T-helper 17 cell (primary cell): ENCODE measurements around the gene NRCAM. TPM values are rescaled to one million over a fixed set of nuclear protein-coding genes. Genes with fewer than 3 reads are reported as not detected.

Source experiments
- ATAC-seq: fragments of 150-1000 bp; cut with Tn5 transposase; 2 replicates; pipeline ENCODE4 v1.10.0; 2021; ENCODE audit warnings: mild to moderate bottlenecking, moderate library complexity
- DNase-seq, 3 donors: peaks; one replicate each; pipeline versions ENCODE4 v3.0.0 to v3.0.0-alpha.2; 2020 to 2021
- H3K9me3 ChIP-seq: one replicate; pipeline ENCODE4 v1.7.0; 2013; ENCODE audit warnings: low read length, mild to moderate bottlenecking; ENCODE audit not compliant: control insufficient read depth, poor library complexity, severe bottlenecking
- H3K27ac Mint-ChIP-seq: one replicate; pipeline ENCODE4 v1.8.0; 2022; ENCODE audit warnings: mild to moderate bottlenecking, moderate library complexity, mixed read lengths
- H3K27me3 Mint-ChIP-seq: one replicate; pipeline ENCODE4 v1.8.0; 2022; ENCODE audit warnings: mixed read lengths
- H3K36me3 Mint-ChIP-seq: one replicate; pipeline ENCODE4 v1.8.0; 2022; ENCODE audit warnings: low read depth, mixed read lengths
- H3K4me1 Mint-ChIP-seq: one replicate; pipeline ENCODE4 v1.8.0; 2022; ENCODE audit warnings: mild to moderate bottlenecking, mixed read lengths
- H3K4me3 Mint-ChIP-seq: one replicate; pipeline ENCODE4 v1.8.0; 2022; ENCODE audit warnings: mild to moderate bottlenecking, moderate library complexity, mixed read lengths
- total RNA-seq, 4 donors: library from RNA in 2 of 4; stranded (reverse) in 2 of 4; gene quantifications; one replicate each; pipeline ENCODE4 v1.2.3 and lab custom pipeline; 2022 to 2026

The NRCAM gene
- total RNA-seq, 2 donors from 2014 or later = not detected

GRCh38 chr7:108252177-108252576 is 204.1 kb downstream of the NRCAM start:
- no peaks in the 10 kb centered on the region for H3K9me3 ChIP-seq
- Mint-ChIP-seq H3K36me3 (peaks cover 2% of the 10 kb centered on the region), H3K27me3 (peaks cover 8% of the 10 kb centered on the region), H3K4me3 (no peak overlapping the region), H3K4me1 (no peaks in the 10 kb centered on the region), H3K27ac (no peak overlapping the region)
- DNase-seq (no peak), ATAC-seq (no peak)

GRCh38 chr7:108251700-108252099 is 204.5 kb downstream of the NRCAM start:
- no peaks in the 10 kb centered on the region for H3K9me3 ChIP-seq
- no peaks in the 10 kb centered on the region for H3K4me1 Mint-ChIP-seq
- no peak overlapping the region for H3K27ac Mint-ChIP-seq
- DNase-seq = no peak
- peaks cover 2% of the 10 kb centered on the region for H3K36me3 Mint-ChIP-seq
- ATAC-seq = no peak
- no peak overlapping the region for H3K4me3 Mint-ChIP-seq
- H3K27me3 Mint-ChIP-seq = peaks cover 8% of the 10 kb centered on the region

DNA sequence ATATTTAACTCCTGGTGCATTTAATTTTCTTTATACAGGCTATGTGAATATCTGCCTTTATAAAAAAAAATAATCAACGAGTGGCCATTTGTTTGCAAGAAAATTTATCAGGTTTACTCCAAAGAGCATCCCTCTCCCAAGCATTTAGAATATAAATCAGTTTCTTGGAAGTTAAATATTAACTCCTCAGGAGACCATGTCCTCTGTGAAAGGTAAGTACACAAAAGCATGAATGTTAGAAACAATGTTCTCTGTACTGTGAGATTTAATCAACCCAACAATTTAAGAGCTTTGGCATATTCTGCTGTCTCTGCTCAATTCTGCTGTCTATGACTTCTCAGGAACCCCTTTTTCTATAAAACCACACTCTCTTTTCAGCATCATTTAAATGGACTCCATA is 206.8 kb downstream of the NRCAM start:
- H3K27ac Mint-ChIP-seq = no peak overlapping the region
- no peaks in the 10 kb centered on the region for H3K4me1 Mint-ChIP-seq
- DNase-seq = no peak
- H3K36me3 Mint-ChIP-seq = peaks cover 2% of the 10 kb centered on the region
- ATAC-seq = no peak
- H3K27me3 Mint-ChIP-seq = peaks cover 15% of the 10 kb centered on the region
- no peaks in the 10 kb centered on the region for H3K9me3 ChIP-seq
- no peak overlapping the region for H3K4me3 Mint-ChIP-seq

GRCh38 chr7:108248821-108249220 is 207.4 kb downstream of the NRCAM start:
- ATAC-seq = no peak
- H3K27me3 Mint-ChIP-seq = peaks cover 15% of the 10 kb centered on the region

DNA sequence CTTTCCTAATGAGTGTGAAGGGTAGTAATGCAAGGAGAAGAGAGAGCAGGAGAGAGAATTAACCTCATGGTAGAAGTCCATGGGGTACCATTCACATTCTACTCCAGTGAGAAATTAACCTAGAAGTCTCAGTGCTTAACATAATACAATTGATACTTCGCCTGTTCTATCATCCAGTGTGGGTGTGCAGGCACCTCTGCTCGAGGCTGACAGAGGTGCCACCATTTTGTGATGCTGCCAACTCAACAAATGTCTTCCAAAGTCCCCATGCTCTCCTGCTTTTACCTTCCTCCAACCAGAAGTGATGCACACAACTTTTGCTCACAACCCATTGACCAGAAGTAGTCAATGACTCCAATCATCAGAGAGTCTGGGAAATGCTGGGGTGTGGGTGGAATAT is 207.8 kb downstream of the NRCAM start:
- H3K27me3 Mint-ChIP-seq = peaks cover 15% of the 10 kb centered on the region
- no peaks in the 10 kb centered on the region for H3K9me3 ChIP-seq
- no peaks in the 10 kb centered on the region for H3K4me1 Mint-ChIP-seq
- DNase-seq (no peak), ATAC-seq (no peak)
- H3K27ac Mint-ChIP-seq = no peak overlapping the region
- H3K36me3 Mint-ChIP-seq = peaks cover 2% of the 10 kb centered on the region
- H3K4me3 Mint-ChIP-seq = no peak overlapping the region

More at GRCh38 chr7:108248821-108249220, 207.4 kb downstream of the NRCAM start:
- Mint-ChIP-seq H3K4me1 (no peaks in the 10 kb centered on the region), H3K4me3 (no peak overlapping the region), H3K36me3 (peaks cover 2% of the 10 kb centered on the region), H3K27ac (no peak overlapping the region)
- no peak for DNase-seq
- no peaks in the 10 kb centered on the region for H3K9me3 ChIP-seq

- no peak for ATAC-seq
- DNase-seq = no peak
- Mint-ChIP-seq H3K4me3 (no peak overlapping the region), H3K27ac (no peak overlapping the region), H3K27me3 (peaks cover 15% of the 10 kb centered on the region), H3K36me3 (peaks cover 2% of the 10 kb centered on the region), H3K4me1 (no peaks in the 10 kb centered on the region)
- H3K9me3 ChIP-seq = no peaks in the 10 kb centered on the region
Measured at GRCh38 chr7:108247614-108248013, 208.6 kb downstream of the NRCAM start.

GRCh38 chr7:108246227-108246837 is 209.9 kb downstream of the NRCAM start:
- no peak for ATAC-seq
- no peak overlapping the region for H3K27ac Mint-ChIP-seq
- no peak for DNase-seq
- H3K36me3 Mint-ChIP-seq = peaks cover 2% of the 10 kb centered on the region
- H3K9me3 ChIP-seq = no peaks in the 10 kb centered on the region
- no peaks in the 10 kb centered on the region for H3K4me1 Mint-ChIP-seq
- no peak overlapping the region for H3K4me3 Mint-ChIP-seq
- peaks cover 15% of the 10 kb centered on the region for H3K27me3 Mint-ChIP-seq

- no peaks in the 10 kb centered on the region for H3K9me3 ChIP-seq
- Mint-ChIP-seq H3K27ac (no peak overlapping the region), H3K4me3 (no peak overlapping the region), H3K27me3 (peaks cover 15% of the 10 kb centered on the region), H3K4me1 (no peaks in the 10 kb centered on the region), H3K36me3 (peaks cover 2% of the 10 kb centered on the region)
- no peak for DNase-seq
- ATAC-seq = no peak
Measured at GRCh38 chr7:108245523-108246226, 210.6 kb downstream of the NRCAM start.

GRCh38 chr7:108244110-108244509 is 212.1 kb downstream of the NRCAM start:
- Mint-ChIP-seq H3K4me1 (no peaks in the 10 kb centered on the region), H3K36me3 (no peaks in the 10 kb centered on the region), H3K27ac (no peak overlapping the region), H3K4me3 (no peak overlapping the region), H3K27me3 (peaks cover 20% of the 10 kb centered on the region)
- no peak for ATAC-seq
- DNase-seq = no peak
- no peaks in the 10 kb centered on the region for H3K9me3 ChIP-seq

DNA sequence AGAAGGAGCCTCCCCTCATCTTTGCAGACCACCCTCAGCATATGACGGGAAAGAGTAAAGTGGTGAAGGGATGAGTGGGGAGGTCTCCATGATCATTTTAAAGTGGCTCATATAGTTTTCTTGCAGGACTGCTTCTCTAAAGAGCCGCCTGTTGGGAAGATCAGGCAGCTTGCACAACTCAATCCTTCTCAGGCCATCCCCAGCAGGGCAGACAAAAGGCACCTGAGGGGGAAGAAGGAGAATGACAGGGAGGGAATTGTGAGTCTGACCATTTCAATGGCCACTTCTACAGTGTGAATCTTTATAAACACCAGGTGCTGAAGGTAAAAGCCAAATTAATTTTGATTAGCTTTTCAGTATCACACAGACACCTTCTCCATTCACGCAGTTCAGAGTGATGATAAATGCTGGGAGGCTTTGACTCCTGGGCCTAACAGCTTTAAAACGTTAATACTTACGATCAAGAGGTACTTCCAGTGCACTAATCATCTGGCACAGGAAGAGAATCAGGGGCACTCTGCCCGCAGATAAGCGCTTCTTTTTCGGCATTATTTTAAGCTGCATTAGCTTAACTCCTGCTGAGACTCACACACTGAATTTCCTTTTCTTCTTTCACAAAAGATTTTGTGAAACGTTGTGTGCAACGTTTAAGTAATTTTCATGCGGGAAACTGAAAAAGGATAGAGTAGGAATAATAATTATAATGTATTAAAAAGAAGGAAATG is 216.6 kb downstream of the NRCAM start:
- Mint-ChIP-seq H3K27me3 (peaks cover 17% of the 10 kb centered on the region), H3K4me3 (no peak overlapping the region), H3K4me1 (no peaks in the 10 kb centered on the region), H3K36me3 (no peaks in the 10 kb centered on the region), H3K27ac (no peak overlapping the region)
- DNase-seq (no peak), ATAC-seq (no peak)
- H3K9me3 ChIP-seq = no peaks in the 10 kb centered on the region

DNA sequence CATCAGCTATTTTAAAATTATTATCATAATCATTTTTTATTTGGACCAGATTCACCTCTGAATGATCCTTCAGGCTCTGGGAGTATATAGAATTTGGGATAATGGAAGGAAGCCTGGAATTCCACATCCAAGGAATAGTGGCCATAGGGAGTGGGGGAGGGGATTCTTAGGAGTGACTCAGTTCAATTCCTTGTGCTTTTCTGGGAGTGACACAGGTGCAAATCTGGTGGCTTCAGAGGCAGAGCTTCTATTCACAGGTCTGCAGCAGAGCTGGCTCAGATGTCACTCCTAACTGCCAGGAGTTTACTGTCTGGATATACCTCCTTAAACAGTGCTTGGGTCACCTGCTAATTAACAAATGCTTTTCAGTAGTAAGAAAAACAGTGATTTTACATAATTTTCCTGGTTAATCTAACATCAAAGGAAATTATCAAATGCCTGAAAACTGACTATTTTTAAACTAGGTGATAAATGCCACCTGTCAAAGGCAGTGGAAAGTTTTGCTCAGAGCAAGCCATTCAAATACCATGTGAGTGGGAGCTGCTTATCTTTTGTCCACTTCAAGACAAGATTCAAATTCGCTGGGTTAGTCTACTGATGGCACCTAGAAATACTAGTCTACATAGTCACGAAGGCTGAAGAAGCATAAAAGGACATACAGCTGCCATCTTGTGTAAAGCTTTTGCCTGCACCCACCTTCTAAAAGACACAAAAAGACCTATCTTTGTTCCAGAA is 219.4 kb downstream of the NRCAM start:
- ATAC-seq = no peak
- no peaks in the 10 kb centered on the region for H3K4me1 Mint-ChIP-seq

DNA sequence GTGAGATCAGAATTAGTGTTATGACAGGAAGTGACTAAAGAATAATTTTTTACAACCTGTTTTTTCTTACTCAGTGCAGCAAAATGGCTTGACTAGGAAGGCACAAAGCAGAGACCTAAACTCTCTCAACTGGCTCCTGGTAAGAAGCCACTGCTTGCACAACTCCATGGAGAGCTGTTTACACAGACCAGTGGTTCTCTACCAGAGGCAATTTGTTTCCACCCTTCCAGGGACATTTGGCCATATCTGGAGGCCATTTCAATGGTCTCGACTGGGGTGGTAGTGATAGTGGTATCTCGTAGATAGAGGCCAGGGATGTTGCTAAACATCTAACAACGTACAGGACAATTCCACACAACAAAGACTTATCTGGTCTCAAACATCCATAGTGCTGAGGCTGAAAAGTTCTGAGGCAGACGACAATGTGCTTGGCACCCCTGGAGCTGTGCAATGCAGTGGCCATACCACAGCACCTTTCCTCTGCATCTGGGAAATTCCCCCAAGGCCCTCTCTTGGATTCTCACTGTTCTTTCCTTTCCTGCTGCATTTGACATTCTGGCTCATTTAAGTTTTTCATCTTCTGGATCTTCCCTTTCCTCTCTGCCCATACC is 220.7 kb downstream of the NRCAM start:
- ATAC-seq (no peak), DNase-seq (no peak)
- Mint-ChIP-seq H3K4me3 (no peak overlapping the region), H3K27me3 (peaks cover 18% of the 10 kb centered on the region), H3K27ac (no peak overlapping the region), H3K36me3 (no peaks in the 10 kb centered on the region), H3K4me1 (no peaks in the 10 kb centered on the region)
- H3K9me3 ChIP-seq = no peaks in the 10 kb centered on the region

More for the DNA sequence above, 219.4 kb downstream of the NRCAM start:
- no peaks in the 10 kb centered on the region for H3K36me3 Mint-ChIP-seq
- H3K27me3 Mint-ChIP-seq = peaks cover 16% of the 10 kb centered on the region
- H3K27ac Mint-ChIP-seq = no peak overlapping the region
- no peak for DNase-seq
- no peaks in the 10 kb centered on the region for H3K9me3 ChIP-seq
- H3K4me3 Mint-ChIP-seq = no peak overlapping the region
